Activated T-helper 1 cell treated with Interleukin-2 at 50 U/mL for 16 hours (primary cell): ENCODE measurements around the gene LHPP.

ENCODE experiments used
- DNase-seq: peaks from one replicate; pipeline ENCODE4 v3.0.0-alpha.2; 2020; ENCODE audit warnings: low read depth

The LHPP gene

DNA sequence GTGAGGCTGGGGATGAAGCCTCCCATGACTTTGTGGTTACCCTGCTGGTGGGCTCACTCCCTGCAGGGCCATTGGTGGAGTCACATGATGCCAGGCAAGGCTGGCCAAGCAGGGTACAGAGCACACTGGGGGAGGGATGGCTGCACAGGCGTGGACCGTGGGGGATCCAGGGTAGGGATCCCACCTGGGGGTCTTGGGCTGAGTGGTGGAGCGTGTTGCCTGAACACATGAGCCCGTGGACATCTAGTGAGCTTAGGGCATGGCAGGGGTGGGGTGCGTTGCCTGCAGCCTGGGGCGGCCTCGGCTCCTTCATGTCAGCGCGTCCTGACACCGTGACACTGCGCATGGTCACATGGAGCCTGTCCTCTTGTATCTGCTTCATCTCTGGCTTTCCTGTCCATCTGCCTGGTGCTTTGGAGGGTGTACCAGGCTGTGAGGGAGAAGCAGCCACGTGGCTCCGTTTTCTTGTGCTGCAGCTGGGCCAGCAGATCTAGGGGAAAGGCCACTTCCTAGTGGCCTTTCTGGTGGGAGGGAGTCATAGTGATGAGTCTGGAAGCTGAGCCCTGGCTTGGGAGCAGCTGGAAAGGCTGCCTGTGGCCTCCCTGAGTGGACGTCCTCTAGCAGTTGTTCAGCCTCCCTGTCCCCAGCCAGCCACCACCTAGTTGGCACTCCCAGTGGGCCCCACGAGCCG lies 96.2 kb downstream of the LHPP start:
- no peak for DNase-seq

DNA sequence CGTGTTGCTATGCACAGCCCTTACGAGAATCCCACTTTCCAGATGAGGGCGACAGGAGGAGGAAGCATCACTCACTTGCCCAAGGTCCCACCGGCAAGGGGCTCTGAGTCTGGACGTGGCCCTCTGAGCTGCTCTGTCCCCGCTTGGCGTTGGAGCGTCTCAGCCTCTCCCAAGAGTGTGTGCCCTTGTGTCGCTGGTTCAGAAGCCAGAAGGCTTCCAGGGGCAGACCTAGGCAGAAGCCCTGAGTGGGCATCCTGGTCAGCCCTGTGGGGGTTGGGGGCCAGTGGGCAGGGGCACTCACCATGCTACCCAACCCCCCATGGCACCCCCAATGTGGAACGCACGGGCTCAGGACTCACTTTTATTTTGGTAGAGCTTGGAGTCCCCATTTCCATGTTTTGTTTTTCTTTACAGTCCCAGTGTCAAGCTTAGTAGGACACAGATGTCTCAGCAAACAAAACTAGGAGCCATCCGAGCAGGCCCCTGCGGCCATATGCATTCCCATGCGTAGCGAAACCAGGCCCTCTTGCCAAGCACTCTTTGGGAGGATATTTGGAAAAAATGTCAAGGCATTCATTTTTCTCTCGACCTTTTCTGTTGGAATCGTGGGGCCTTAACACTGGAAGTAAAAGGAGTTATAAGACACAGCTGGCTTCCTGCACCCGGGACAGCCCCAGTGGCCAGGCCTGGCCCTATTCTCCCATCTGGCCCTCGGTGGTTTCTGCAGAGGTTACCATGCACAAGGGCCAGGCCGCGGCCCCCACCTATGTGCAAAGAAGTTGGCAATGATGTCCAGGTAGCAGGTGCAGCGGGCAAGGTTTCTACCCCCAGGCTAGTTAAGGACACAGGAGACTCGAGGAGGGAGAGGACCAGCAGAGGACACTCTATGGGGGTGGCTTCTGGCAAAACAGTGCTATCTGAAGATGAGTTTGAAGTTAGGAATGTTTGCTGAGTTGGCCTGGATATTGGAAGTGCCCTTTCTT lies 97.0 kb downstream of the LHPP start:
- no peak for DNase-seq

DNA sequence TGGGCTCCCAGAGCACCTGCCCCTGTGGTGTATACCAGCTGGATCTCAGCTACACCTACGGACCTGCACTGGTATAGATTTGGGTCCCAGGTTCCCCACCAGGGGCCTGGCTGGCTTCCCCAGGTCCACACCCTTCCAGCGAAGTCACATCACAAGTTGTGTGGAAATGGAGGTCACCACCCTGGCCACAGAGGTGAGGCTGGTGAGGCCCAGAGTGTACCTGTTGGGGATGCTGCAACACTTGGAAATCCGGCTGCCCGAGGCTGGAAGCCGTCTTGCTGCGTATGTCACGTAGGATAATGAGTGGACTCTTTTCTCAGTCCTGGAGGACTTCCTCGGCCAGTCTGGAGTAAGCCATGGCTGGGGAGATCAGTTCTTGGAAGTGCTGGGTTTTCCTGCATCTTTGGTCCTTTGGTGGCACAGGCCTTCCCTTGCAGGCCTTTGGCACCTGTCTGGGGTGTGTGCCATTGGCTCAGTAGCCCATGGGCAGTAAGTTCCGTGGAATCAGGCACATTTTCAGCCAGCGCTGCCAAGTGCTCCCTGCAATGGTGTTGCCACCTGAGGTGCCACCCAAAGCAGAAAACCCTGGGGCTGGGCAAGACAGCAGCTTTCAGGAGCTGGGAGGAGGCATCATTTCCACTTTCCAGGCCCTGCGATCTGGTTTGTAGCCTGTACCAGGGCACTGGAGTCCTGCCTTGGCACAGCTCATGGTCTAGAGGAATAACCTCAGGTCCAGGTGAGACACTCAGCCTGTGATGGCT lies 97.9 kb downstream of the LHPP start:
- no peak for DNase-seq

DNA sequence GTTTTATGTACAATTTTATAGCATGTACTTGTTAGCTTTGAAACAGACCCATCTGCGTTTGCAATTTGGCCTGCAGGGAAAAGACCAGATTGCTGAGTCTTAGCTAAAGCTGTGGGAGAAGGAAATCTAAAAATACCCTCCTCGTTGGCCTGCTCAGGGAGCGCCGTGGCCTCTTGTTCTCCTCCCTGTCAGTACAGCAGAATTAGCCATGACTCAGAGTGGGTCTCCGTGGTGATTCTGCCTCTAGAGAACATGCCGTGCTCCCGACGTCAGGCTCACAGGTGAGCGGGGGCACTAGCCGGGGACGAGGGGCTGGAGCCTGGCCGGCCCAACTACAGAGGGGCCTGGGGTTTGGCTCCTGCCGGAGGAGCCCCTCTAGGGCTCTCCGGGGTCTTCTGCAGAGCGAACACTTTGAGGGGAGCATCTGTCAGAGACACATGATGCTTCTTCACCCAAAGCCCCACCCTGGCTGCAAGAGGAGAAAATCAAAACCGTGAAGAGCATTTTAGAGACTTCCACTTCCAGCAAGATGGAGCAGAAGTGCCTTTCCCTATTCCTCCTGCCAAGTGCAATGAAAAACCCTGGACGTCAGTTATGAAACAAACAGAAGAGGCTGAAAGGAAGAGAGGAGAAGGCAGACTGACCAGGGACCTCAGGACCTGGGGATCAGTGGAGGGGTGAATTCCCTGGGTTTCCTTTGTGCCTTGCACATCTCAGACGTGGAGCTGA lies 98.9 kb downstream of the LHPP start:
- DNase-seq: no peak

DNA sequence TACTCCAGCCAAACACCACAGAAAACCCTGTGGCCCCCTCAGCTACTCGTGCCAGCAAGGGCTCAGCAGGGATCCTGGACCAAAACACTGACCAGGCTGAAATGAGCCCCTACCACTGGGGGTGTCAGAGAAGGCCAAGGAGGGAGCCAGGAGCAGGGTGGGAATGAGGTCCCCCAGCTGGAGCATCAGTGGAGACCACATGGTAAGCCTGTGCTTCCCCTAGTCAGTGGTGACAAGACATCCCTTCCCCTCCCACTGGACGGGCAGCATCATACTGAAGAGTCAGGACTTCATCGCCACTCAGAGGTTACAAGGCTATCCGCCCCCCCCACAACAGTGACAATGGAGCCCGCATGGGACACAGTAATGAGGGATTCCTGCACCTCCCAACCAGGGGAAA lies 99.6 kb downstream of the LHPP start:
- no peak for DNase-seq

DNA sequence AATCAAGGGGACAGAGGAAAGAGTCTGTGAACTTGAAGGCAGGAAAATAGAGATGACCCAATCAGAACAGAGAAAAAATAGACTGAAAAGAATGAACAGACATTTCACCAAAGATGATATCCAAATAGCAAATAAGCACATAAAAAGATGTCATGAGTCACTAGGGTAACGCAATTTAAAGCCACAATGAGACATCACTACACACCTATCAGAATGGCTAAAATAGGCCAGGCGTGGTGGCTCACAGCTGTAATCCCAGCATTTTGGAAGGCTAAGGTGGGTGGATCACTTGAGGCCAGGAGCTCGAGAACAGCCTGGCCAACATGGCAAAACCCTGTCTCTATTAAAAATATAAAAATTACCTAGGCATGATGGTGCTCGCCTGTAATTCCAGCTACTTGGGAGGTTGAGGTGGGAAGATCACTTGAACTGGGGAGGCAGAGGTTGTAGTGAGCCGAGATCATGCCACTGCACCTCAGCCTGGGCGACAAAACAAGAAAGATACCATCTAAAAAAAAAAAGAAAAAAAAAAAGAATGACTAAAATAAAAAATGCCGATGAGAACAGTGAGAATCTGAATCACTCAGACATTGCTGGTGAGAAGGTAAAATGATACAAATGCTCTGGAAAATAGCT lies 100.9 kb downstream of the LHPP start:
- DNase-seq: no peak

DNA sequence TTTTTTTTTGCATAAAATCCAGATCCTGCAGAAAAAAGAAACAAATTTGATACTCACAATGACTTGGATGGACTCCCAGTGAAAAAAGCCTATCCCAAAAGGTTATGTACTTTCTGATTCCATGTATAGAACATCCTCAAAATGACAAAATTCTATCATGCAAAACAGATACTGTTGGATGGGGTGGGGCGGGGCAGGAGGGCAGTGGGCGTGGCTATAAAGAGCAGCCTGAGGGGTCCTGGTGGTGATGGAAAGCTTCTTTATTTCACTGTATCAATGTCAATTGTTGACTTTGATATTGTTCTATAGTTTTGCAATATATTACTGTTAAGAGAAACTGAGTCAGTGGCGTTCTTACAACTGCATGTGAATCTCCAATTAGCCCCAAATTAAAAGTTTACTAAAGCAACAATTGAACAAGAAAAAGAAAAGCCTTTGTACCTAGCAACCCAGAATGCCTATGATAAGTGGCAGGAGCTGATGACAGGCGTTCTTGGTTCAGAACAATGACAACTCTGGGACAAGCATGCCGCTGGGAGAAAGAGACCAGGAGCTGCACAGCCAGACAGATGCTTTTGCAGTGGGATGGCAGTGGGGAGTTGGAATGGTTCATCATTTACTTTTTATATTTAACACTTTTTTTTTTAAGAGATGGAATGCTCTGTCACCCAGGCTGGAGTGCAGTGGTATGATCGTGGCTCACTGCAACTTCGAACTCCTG lies 101.9 kb downstream of the LHPP start:
- DNase-seq: no peak

DNA sequence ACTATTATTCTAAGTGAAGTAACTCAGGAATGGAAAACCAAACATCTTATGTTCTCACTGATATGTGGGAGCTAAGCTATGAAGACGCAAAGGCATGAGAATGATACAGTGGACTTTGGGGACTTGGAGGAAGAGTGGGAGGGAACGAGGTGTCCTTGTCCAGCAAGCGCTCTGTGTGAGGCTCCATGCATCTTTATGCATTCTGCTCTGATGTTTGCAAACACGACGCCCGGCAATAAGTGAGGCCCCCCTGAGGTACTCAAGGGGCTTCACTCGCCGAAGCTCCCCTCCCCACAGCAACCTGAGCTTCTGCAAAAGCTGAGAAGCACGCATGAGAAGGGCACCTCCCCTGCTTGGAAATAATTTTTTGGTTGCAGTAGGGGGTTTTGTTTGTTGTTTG lies 103.3 kb downstream of the LHPP start:
- no peak for DNase-seq

DNA sequence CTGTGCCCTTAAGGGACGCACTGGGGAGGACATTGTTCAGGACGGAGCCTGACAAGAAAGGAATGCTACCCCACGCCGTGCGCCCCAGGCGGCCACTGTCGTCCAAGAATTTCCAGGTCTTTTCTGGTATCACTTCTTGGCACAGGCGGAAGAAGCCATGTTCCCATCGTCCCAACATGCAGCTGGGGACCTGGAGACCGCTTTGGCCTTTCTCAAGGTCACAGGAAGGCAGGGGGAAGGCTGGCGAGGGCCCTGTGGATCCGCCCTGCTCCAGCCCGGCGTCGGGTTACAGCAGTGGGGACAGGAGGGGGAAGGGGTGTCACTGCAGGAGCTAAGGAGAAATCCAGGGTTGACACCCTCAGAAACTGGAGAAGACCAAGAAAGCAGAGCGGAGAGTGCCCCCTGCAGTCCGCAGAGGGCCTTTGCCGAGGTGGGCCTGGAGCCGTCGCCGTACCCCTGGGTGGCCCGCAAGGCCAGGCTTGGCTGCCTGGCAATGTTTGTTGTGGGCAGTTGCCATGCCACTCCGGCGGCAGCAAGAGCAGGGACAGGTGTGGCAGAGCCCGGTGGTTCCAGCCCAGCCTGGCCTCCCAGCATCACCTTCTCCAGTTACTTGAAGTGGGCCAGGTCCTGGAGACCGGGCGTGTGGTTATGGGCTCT lies 104.1 kb downstream of the LHPP start:
- no peak for DNase-seq

DNA sequence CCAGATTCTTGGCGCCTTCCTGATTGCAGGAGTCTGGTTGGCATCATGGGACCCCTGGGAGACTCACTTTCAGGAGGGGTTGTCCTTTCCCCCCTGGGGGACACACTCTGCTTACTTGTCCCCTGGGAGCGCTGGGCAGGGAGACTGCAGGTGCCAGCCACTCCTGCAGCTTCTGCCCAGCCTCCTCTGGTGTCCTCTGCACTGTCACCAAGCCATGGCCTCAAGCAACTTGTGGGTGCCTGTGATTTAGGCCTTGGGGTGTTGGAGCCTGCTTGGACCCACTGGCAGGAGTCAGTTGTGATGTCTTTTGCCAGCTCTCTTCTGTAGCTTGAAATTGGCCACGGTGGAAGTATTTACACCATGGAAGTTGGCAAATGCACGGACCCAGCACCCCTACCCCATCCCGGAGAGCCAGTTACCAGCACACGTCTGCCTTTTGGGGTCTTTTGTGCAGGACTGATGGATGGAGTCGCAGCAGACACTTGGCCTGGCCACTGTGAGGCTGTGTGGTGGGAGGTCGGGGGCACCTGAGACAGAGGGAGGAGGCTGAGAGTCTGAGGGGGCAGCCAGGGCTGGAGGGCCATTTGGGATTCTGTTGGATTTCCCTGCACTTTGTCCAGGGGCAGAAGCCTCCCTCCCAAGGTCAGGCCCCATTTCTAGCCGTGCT lies 104.7 kb downstream of the LHPP start:
- DNase-seq: no peak

DNA sequence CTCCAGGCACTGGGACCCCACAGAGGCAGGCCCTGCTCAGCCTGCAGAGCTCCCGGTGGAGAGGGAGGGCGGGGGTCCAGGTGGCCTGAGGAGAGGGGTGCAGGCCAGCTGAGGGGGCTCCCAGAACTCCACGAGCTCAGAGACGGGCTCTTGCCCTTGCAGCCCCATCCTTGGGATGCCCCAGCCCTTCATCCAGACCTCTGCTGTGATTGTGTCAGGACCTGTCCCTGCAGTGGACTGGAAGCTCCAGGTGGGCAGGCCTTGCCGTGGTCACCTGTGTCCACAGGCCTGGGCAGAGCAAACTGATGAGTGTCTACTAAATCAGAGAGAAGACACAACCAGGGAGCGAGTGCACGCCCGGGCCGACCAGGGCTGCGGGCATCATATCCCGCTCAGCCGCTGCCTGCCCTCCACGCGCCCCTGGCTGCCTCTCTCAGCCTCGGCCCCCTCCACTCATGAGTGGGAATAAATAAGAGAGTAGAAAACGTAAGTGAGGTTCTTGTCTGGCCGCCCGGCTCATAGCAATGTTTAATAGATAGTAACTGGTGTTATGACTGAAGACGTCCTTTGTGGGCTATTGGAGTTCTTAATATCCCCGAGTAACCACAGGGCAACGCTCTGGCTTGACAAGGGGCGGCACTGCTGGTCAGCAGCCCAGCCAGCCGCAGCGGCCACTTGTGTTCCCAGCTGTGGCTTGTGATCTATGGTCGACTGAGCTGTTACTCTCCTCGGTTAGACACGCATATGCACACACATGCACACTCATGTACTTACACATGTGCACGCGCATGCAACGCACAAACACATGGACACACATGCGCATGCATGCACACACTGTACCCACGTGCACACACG lies 105.6 kb downstream of the LHPP start:
- DNase-seq: no peak

DNA sequence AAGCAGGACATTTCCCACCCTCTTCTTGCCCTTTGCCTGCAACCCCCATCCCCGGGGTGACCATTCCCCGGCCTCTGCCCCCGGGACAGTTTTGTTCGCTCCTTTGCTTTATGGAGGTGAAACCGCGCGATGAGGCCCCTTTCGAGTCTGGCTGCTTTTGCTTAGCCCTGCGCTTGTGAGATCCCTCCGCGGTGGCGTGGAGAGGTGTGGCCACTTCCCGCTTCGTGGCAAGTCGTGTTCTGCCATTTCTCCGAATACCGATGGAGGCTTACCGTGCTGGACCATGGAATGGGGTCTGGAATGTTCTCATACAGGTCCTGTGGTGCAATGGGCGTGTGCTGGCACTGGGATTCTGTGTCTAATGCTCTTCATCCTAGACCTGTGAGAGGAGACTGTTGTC lies 106.7 kb downstream of the LHPP start:
- no peak for DNase-seq

DNA sequence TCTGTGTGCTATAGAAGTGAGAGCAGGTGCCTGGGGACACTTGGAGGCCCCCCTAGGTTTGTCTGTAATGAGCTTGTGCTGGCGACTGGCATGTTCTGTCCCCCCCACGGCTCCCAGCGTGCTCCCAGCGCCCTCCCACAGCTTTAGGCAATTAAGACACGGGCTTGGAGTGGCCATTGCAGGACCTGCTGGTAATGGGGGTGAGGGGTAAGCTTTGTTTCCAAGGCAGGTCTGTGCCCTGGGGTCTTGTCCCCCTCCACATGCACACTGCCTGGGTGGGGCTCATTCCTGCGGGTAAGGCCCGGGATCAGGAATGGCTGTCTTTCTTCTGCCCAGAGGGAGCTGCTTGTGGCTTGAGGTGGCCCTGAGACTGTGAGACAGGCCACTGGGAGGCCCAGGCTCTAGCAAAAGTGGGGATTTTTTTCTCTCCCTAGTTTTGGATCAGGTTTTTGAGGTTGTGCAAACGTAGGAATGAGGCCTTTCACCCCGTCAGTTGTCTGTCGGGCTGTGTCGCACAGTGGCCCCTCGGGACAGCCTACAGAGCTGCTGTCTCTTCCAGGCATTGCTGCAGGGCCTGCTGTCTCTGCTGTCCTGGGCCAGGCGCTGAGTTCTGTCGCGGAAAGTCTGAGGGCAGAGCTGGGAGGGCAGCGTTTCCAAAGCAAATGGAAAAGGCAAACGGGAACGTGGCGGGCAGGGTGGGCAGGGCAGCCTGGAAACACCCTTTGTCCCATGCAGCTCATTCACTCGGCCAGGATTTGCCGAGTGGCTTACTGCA lies 107.4 kb downstream of the LHPP start:
- no peak for DNase-seq

DNA sequence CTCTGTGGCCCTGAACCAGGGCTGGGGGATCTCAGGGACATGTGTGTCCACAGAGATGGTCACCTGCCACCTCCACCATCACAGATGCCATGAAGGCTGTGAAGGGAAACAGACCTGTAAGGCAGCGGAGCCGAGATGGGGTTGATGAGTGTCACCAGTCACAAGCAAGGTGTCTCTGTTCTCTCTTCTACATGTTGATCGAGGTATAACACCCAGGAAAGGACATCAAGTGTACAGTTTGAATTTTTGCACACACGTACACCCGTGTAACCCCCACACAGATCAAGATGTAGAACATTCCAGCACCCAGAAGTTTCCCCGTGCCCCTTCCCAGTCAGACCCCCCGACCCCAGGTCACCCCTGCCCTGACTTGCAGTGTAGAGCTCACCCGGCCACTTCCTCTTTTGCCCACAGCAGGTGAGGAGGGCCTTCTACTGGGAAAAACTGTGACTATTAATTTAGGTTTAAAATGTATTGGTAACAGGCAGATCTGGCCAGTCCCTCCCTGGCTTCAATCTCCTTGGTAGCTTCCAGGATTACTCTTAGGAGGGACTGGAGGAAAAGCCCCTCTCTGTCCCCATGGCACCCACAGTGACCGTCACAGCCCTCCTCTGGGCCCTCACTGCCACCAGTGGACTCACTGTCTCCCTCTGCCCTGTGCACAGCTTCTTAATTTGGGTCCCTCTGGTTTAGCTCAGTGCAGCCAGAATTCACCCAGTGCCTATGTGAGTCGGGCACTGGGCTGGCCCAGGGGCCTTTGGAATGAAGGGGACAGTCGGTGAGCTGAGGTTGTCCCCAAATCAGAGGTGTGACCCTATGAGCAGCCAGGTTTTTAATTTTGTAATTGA lies 108.2 kb downstream of the LHPP start:
- DNase-seq: no peak

DNA sequence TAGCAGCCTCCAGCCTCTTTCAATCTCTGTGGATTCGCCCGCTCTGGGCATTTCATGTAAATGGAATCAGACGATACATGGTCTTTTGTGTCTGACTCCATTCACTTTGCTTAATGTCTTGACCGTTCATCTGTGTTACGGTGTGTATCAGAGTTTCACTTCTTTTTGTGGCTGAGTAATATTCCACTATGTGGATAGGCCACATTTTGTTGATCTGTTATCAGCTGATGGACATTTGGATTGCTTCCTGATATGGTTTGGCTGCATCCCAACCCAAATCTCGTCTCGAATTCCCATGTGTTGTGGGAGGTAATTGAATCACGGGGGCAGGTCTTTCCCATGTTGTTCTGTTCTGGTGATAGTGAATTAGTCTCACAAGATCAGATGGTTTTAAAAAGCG lies 109.0 kb downstream of the LHPP start:
- no peak for DNase-seq

DNA sequence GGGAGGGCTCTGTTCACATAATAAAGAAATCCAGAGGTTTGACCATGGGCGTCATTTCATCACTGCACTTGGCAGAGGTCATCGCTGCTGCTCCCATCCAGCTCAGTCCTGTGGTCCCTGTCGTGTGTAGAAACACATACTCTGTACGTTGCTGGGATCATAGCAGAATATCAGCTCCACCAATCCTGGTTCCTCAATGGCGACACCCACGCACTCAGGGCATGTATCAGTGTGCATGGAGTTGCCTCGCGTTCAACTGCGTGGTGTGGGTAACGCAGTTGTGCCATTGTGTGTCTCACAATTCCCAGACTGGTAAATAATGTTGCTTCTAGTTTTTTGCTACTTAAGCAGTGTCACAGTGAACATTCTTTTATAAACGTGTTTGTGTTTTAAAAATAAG lies 111.1 kb downstream of the LHPP start:
- no peak for DNase-seq
